ENCODE results near the gene FAM118A.

FAM118A gene

DNA sequence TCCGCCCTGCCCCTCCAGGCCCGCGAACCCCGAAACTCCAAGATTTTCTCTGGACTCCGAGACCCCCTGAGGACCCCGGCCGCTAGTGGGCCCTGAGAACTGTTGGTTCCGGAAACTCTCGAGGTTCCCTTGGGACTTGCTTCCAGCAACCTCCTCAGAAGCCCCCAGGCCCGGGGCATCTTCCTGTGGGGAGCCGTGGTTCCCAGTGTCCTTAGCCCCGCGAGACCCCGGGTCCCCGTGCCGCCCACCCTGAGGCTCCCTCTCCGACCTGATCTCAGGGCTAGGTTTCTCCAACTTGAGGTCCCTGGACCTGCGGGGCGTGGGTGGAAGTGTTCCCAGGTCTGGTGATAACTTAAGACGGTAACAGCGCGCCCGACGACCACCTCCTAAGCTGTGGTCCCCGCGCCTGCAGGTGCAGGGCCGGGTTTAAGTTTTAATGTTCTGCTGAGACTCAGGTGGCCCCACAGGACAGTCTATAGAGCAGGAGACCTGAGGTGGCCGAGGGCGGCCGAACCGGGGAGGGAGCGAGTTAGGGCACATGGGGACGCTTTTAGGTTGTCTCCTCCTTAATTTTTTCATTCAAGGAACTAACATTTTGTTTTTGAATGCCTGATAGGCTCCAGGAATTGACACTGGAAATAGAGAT is 720 bp downstream of the FAM118A start:
- no peak for DNase-seq (ENCODE audit: low spot score)
- in situ Hi-C loops (cut with MboI; ENCODE audit: low sequenced_read_pairs, unreplicated experiment): no loop called here
- TF ChIP-seq, protein P1, sequence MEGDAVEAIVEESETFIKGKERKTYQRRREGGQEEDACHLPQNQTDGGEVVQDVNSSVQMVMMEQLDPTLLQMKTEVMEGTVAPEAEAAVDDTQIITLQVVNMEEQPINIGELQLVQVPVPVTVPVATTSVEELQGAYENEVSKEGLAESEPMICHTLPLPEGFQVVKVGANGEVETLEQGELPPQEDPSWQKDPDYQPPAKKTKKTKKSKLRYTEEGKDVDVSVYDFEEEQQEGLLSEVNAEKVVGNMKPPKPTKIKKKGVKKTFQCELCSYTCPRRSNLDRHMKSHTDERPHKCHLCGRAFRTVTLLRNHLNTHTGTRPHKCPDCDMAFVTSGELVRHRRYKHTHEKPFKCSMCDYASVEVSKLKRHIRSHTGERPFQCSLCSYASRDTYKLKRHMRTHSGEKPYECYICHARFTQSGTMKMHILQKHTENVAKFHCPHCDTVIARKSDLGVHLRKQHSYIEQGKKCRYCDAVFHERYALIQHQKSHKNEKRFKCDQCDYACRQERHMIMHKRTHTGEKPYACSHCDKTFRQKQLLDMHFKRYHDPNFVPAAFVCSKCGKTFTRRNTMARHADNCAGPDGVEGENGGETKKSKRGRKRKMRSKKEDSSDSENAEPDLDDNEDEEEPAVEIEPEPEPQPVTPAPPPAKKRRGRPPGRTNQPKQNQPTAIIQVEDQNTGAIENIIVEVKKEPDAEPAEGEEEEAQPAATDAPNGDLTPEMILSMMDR (IDR thresholded peaks at IDR 0.05; ENCODE audit: borderline replicate concordance, control extremely low read depth, extremely low read depth, insufficient read depth, missing control alignments): no peak

DNA sequence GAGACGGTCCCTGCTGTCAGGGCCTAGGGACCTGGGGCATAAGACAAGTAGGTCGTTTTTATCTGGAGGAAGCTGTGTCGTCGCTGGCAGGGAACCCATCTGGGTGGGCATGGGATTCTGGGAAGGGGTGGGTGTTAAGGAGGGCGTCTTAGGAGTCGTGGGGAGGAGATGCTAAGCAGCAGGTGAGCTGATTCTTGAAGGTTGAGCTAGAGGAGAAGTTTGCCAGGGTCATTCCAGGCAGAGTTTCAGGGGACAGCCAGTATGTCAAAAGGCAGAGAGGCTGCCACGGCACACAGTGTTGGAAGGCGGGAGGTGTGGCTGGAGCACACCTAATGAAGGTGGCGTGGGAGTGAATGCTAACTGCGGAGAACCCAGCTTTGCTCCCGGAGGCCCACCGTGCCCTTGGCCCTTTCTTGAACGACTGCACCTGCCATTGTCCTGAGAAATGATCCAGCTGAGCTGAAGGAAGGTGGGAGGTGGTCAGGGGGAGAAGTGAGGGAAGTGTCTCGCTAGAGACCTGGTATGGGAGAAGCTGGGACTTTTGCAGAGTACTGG is 1.3 kb downstream of the FAM118A start:
- in situ Hi-C loops (cut with MboI; ENCODE audit: low sequenced_read_pairs, unreplicated experiment): no loop called here
- DNase-seq (ENCODE audit: low spot score): no peak
- TF ChIP-seq, protein P1 (IDR thresholded peaks at IDR 0.05; ENCODE audit: borderline replicate concordance, control extremely low read depth, extremely low read depth, insufficient read depth, missing control alignments): no peak

DNA sequence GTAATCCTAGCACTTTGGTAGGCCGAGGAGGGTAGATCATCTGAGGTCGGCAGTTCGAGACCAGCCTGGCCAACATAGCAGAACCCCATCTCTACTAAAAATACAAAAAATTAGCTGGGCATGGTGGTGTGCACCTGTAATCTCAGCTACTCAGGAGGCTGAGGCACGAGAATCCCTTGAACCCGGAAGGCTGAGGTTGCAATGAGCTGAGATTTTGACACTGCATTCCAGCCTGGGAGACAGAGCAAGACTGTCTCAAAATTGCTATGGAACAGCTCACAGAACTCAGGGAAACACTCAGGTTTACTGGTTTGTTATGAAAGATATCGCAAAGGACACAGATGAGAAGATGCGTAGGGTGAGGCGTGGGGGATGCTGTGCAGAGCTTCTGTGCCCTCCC is 2.7 kb downstream of the FAM118A start:
- in situ Hi-C loops (cut with MboI; ENCODE audit: low sequenced_read_pairs, unreplicated experiment): no loop called here
- no peak for DNase-seq (ENCODE audit: low spot score)

DNA sequence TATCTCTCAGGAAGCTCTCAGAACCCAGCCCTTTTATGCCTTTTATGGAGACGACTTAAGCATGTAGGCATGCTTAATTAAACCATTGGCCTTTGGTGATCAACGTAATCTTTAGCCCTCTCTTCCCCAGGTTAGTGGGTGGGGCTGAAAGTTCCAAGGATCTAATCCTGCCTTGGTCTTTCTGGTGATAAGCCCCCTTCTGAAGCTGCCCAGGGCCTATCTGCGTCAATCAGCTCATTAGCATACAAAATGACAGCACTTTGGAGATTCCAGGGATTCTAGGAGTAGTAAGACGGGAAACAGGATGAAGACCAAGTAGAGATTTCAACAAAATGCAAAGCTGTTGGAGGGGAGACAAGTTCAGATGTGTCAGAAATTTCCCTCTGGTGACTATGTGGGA is 3.1 kb downstream of the FAM118A start:
- DNase-seq (ENCODE audit: low spot score): no peak
- in situ Hi-C loops (cut with MboI; ENCODE audit: low sequenced_read_pairs, unreplicated experiment): no loop called here
- TF ChIP-seq, protein P1 (IDR thresholded peaks at IDR 0.05; ENCODE audit: borderline replicate concordance, control extremely low read depth, extremely low read depth, insufficient read depth, missing control alignments): no peak

More for the DNA sequence above, 2.7 kb downstream of the FAM118A start:
- TF ChIP-seq, protein P1 (IDR thresholded peaks at IDR 0.05; ENCODE audit: borderline replicate concordance, control extremely low read depth, extremely low read depth, insufficient read depth, missing control alignments): no peak

DNA sequence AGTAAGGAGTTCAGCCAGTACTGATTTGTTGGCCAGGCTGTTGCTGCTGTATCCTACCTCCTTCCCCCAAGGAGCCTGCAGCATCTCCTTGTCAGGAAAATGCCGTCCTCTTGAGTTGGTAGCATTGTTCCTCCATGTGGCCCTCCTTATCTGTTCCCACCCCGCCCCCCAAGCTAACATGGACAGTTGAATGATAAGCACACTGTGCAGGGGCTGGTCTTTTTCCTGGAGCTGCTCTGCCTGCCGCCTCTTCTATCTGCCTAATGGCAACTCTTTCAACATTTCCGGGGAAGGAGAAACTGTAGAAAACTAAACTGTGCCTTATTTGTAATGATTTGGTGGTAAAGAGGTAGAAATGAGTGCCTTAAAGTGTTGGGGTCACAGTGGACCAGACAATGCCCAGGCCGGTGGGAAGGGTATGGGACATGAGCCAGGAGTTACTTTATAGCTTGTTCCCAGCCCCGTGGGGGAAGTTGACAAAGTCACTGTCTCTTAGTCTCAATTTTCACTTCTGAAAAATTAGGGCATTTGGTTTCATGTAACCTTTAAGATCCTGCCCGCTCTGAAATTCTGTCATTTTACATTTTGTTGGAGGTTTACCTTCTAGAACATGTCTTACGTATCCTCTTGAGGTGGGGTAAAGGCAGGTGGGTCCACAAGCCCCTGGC is 4.5 kb downstream of the FAM118A start:
- in situ Hi-C loops (cut with MboI; ENCODE audit: low sequenced_read_pairs, unreplicated experiment): no loop called here
- TF ChIP-seq, protein P1 (IDR thresholded peaks at IDR 0.05; ENCODE audit: borderline replicate concordance, control extremely low read depth, extremely low read depth, insufficient read depth, missing control alignments): no peak
- DNase-seq (ENCODE audit: low spot score): no peak

DNA sequence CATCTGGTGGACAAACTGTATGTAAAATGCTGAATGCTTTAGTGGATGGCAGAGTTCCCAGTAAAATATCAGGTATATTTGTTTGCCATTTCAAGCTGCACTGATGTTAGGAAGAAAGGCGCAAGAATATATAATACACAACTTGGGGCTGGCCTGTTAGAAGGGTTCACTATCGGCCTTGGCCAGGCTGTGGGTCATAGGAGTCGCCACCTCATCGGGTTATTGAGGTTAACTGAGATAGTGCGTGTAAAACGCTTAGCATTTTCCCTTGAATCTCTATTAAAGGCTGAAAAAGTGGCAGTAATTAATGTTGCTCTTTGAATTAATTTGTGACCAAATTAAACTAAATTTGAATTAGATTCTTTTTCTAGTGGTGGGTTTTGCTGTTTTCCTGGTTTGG is 5.1 kb downstream of the FAM118A start:
- in situ Hi-C loops (cut with MboI; ENCODE audit: low sequenced_read_pairs, unreplicated experiment): no loop called here
- no peak for DNase-seq (ENCODE audit: low spot score)
- TF ChIP-seq, protein P1 (IDR thresholded peaks at IDR 0.05; ENCODE audit: borderline replicate concordance, control extremely low read depth, extremely low read depth, insufficient read depth, missing control alignments): no peak
